ENCODE data around the gene GUK1.

DNA sequence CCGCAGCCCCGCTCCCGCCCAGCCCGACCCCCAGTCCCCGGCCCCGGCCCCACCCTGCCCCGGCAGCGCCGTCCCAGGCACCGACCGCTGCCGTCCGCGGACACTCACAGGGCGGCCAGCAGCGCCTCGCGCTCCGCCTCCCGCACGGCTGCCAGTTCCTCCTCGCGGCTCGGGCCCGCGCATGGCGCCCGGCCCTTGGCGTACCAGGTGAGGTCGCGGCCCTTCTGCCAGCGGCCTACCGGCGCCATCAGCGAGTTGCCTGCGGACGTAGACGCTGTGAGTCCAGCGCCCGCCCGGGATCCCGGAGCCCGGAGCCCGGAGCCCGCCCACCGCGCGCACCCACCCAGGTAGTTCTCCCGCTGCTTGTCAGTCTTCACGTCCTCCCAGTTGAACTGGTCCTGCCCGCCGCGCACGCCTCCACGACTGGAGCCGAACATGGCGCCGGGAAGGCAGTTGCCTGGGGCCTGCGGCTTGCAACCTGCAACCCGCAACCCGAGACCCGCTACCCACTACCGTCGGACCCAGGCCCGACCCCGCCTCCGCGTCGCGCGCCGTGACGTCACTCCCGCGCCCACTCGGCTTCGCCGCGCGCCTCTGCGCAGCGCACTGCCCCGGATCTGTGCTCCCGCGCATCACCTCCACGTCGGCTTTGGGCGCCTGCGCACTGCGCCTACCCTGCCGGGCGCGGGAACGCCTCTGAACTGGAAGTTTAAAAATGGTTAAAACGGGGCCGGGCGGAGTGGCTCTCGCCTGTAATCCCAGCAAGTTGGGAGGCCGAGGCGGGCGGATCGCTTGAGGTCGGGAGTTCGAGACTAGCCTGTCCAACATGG, 37.1 kb upstream of the GUK1 start, which contains the start of gene C1orf35:
- TF ChIP-seq, protein P1, sequence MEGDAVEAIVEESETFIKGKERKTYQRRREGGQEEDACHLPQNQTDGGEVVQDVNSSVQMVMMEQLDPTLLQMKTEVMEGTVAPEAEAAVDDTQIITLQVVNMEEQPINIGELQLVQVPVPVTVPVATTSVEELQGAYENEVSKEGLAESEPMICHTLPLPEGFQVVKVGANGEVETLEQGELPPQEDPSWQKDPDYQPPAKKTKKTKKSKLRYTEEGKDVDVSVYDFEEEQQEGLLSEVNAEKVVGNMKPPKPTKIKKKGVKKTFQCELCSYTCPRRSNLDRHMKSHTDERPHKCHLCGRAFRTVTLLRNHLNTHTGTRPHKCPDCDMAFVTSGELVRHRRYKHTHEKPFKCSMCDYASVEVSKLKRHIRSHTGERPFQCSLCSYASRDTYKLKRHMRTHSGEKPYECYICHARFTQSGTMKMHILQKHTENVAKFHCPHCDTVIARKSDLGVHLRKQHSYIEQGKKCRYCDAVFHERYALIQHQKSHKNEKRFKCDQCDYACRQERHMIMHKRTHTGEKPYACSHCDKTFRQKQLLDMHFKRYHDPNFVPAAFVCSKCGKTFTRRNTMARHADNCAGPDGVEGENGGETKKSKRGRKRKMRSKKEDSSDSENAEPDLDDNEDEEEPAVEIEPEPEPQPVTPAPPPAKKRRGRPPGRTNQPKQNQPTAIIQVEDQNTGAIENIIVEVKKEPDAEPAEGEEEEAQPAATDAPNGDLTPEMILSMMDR (IDR thresholded peaks at IDR 0.05): peak in 1 of 5 experiments; percentile 28
- TF ChIP-seq POLR2A (IDR thresholded peaks at IDR 0.05) (peak; percentile 78), POLR2AphosphoS5 (IDR thresholded peaks at IDR 0.05) (peak; percentile 88 to 91 (median 90))
